Measurements from ENCODE around the gene RNFT2. TPM values are rescaled to one million over a fixed set of nuclear protein-coding genes. Genes with fewer than 3 reads are reported as not detected.

The RNFT2 gene
- polyA plus RNA-seq, 1 donor (not counting 4 experiments of a cell fraction or from before 2014, with no cell fraction given), result 0.96 TPM

DNA sequence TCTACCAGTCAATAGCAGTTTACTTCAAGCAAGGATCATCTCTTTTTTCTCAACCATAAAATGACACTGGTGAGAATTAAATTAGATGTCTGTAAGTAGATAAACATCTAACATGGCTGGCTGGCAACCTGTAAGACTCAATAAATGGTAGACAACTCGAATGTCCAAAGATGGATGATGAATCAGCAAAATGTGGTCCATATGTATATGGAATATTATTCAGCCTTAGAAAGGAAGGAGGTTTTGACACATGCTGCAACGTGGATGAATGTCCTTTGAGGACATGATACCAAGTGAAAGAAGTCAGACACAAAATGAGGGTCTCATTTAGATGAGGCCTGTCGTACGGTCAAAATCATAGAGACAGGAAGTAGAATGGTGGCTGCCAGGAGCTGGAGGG is 46.5 kb upstream of the RNFT2 start:
- no peak overlapping the region for H3K4me3 ChIP-seq (ENCODE audit: control insufficient read depth in 2 of 3, extremely low read depth in 1 of 3, insufficient read depth in 2 of 3, low read depth in 1 of 3, low read length in 3 of 3)
- peaks cover 6% of the 10 kb centered on the region for H3K4me1 ChIP-seq (ENCODE audit: control insufficient read depth, extremely low read depth, insufficient read depth, low read length)
- TF ChIP-seq EZH2 (IDR thresholded peaks at IDR 0.05; ENCODE audit: low read length), result no peak
- TF ChIP-seq, protein P1, sequence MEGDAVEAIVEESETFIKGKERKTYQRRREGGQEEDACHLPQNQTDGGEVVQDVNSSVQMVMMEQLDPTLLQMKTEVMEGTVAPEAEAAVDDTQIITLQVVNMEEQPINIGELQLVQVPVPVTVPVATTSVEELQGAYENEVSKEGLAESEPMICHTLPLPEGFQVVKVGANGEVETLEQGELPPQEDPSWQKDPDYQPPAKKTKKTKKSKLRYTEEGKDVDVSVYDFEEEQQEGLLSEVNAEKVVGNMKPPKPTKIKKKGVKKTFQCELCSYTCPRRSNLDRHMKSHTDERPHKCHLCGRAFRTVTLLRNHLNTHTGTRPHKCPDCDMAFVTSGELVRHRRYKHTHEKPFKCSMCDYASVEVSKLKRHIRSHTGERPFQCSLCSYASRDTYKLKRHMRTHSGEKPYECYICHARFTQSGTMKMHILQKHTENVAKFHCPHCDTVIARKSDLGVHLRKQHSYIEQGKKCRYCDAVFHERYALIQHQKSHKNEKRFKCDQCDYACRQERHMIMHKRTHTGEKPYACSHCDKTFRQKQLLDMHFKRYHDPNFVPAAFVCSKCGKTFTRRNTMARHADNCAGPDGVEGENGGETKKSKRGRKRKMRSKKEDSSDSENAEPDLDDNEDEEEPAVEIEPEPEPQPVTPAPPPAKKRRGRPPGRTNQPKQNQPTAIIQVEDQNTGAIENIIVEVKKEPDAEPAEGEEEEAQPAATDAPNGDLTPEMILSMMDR (optimal IDR thresholded peaks at IDR 0.05 in 1 of 3, IDR thresholded peaks at IDR 0.05 in 1 of 3, conservative IDR thresholded peaks at IDR 0.05 in 1 of 3; ENCODE audit: extremely low read depth in 1 of 3, insufficient read depth in 2 of 3, low read length in 3 of 3), result no peak
- H3K27me3 ChIP-seq (ENCODE audit: control insufficient read depth, extremely low read depth, insufficient read depth, low read length), result peaks cover 36% of the 10 kb centered on the region
- no peak overlapping the region for H3K4me2 ChIP-seq (ENCODE audit: control insufficient read depth, extremely low read depth, insufficient read depth, low read depth, low read length)
- FAIRE-seq, result no peak
- H3K9me3 ChIP-seq (ENCODE audit: control insufficient read depth, low read depth, low read length), result no peaks in the 10 kb centered on the region
- H3K9me1 ChIP-seq (ENCODE audit: control insufficient read depth, extremely low read depth, insufficient read depth, low read length), result no peaks in the 10 kb centered on the region
- no peak overlapping the region for H3K27ac ChIP-seq (ENCODE audit: control insufficient read depth, insufficient read depth, low read length)
- DNase-seq (ENCODE audit: low read depth, low spot score), result no peak
- H3K9ac ChIP-seq (ENCODE audit: control insufficient read depth, extremely low read depth, insufficient read depth, low read length), result no peak overlapping the region
- H3K36me3 ChIP-seq (ENCODE audit: control insufficient read depth in 2 of 2, extremely low read depth in 1 of 2, insufficient read depth in 2 of 2, low read length in 2 of 2), result no peaks in the 10 kb centered on the region
- H2AFZ ChIP-seq (ENCODE audit: control insufficient read depth, low read length), result no peak overlapping the region
- no peaks in the 10 kb centered on the region for H4K20me1 ChIP-seq (ENCODE audit: control insufficient read depth, extremely low read depth, insufficient read depth, low read length)
- dilution Hi-C loops (cut with MboI; ENCODE audit: extremely low pct_ligation_motif_present, low sequenced_read_pairs), result no loop called here
- H3K79me2 ChIP-seq (ENCODE audit: control insufficient read depth, insufficient read depth, low read length), result no peaks in the 10 kb centered on the region

DNA sequence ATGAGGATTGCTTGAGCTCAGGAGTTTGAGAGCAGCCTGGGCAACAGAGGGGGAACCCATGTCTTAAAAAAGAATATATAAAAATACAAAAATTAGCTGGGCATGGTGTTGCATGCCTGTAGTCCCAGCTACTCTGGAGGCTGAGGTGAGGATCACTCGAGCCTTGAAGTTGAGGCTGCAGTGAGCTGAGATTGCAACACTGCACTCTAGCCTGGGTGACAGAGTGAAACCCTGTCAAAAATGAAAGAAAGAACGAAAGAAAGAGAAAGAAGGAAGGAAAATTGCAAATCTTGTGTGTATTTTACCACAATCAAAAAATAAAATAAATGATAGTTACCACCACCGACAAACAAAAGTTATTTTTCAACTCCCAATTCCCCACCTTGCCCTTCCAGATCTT is 45.5 kb upstream of the RNFT2 start:
- H4K20me1 ChIP-seq (ENCODE audit: control insufficient read depth, extremely low read depth, insufficient read depth, low read length), result no peaks in the 10 kb centered on the region
- no peaks in the 10 kb centered on the region for H3K9me3 ChIP-seq (ENCODE audit: control insufficient read depth, low read depth, low read length)
- FAIRE-seq (no peak), DNase-seq (ENCODE audit: low read depth, low spot score) (no peak)
- H3K79me2 ChIP-seq (ENCODE audit: control insufficient read depth, insufficient read depth, low read length), result no peaks in the 10 kb centered on the region
- H3K27me3 ChIP-seq (ENCODE audit: control insufficient read depth, extremely low read depth, insufficient read depth, low read length), result peaks cover 36% of the 10 kb centered on the region
- no peak for TF ChIP-seq EZH2 (IDR thresholded peaks at IDR 0.05; ENCODE audit: low read length)
- TF ChIP-seq, protein P1 (optimal IDR thresholded peaks at IDR 0.05 in 1 of 3, IDR thresholded peaks at IDR 0.05 in 1 of 3, conservative IDR thresholded peaks at IDR 0.05 in 1 of 3; ENCODE audit: extremely low read depth in 1 of 3, insufficient read depth in 2 of 3, low read length in 3 of 3), result no peak
- no peaks in the 10 kb centered on the region for H3K36me3 ChIP-seq (ENCODE audit: control insufficient read depth in 2 of 2, extremely low read depth in 1 of 2, insufficient read depth in 2 of 2, low read length in 2 of 2)
- H3K27ac ChIP-seq (ENCODE audit: control insufficient read depth, insufficient read depth, low read length), result no peak overlapping the region
- peaks cover 6% of the 10 kb centered on the region for H3K4me1 ChIP-seq (ENCODE audit: control insufficient read depth, extremely low read depth, insufficient read depth, low read length)
- no peak overlapping the region for H2AFZ ChIP-seq (ENCODE audit: control insufficient read depth, low read length)
- H3K9ac ChIP-seq (ENCODE audit: control insufficient read depth, extremely low read depth, insufficient read depth, low read length), result no peak overlapping the region
- no peaks in the 10 kb centered on the region for H3K9me1 ChIP-seq (ENCODE audit: control insufficient read depth, extremely low read depth, insufficient read depth, low read length)
- dilution Hi-C loops (cut with MboI; ENCODE audit: extremely low pct_ligation_motif_present, low sequenced_read_pairs), result no loop called here
- H3K4me2 ChIP-seq (ENCODE audit: control insufficient read depth, extremely low read depth, insufficient read depth, low read depth, low read length), result no peak overlapping the region
- no peak overlapping the region for H3K4me3 ChIP-seq (ENCODE audit: control insufficient read depth in 2 of 3, extremely low read depth in 1 of 3, insufficient read depth in 2 of 3, low read depth in 1 of 3, low read length in 3 of 3)

Measured in keratinocyte (primary cell).